Astrocyte of the cerebellum (primary cell): Measurements from ENCODE around the gene INKA1.
A peak's percentile ranks its signal among the peaks of the same experiment; 100 is the strongest.
"Not testable (repeated sequence)": the region's sequence is repeated elsewhere in the genome, so short reads cannot be mapped to it uniquely, and the experiment has no call there.

Experiments used
- DNase-seq: peaks from one replicate; pipeline ENCODE4 v3.0.0-alpha.2; 2011; ENCODE audit warnings: low read depth
- H3K4me3 ChIP-seq: 2 replicates; pipeline ENCODE4 v1.5.1; 2011; ENCODE audit warnings: mild to moderate bottlenecking, low read depth, low read length, moderate library complexity
- CTCF ChIP-seq: IDR thresholded peaks from 2 replicates; pipeline ENCODE4 v1.5.1; 2012; ENCODE audit warnings: low read length, low read depth, moderate library complexity, mild to moderate bottlenecking; ENCODE audit errors: missing control alignments
- in situ Hi-C: cut with HindIII; loops from 2 replicates; pipeline ENCODE4 v1.10.0; 2017; ENCODE audit warnings: low sequenced_read_pairs

Gene INKA1

GRCh38 chr3:49806850-49807249 lies 3.8 kb downstream of the INKA1 start:
- no peak for DNase-seq
- in situ Hi-C loops: no loop called here
- TF ChIP-seq CTCF: no peak
- H3K4me3 ChIP-seq: no peak overlapping the region

- in situ Hi-C loops: no loop called here
- H3K4me3 ChIP-seq: no peak overlapping the region
- TF ChIP-seq CTCF: no peak
- DNase-seq: no peak
These were observed 4.5 kb downstream of the INKA1 start for GRCh38 chr3:49807431-49808114.

GRCh38 chr3:49812916-49813496 lies 9.9 kb downstream of the INKA1 start:
- no peak for TF ChIP-seq CTCF
- H3K4me3 ChIP-seq: peak overlapping the region; percentile 43
- in situ Hi-C loops: no loop called here
- no peak for DNase-seq

- TF ChIP-seq CTCF: no peak
- peak; percentile 82 for DNase-seq
- in situ Hi-C loops: no loop called here
- peak within 1 kb of the TSS; percentile 43 for H3K4me3 ChIP-seq
These were observed 10.6 kb downstream of the INKA1 start, which contains the start of gene UBA7 for GRCh38 chr3:49813497-49814174. TSS of gene UBA7 (minus strand) at chr3:49813953. CDS start at chr3:49813787, 166 bp downstream.

- H3K4me3 ChIP-seq, in situ Hi-C loops, DNase-seq: not testable (repeated sequence)
These were observed 20.1 kb downstream of the INKA1 start for GRCh38 chr3:49823131-49823530.

- in situ Hi-C loops: no loop called here
- no peak for DNase-seq
- no peak for TF ChIP-seq CTCF
These were observed 23.0 kb downstream of the INKA1 start for GRCh38 chr3:49826016-49826415.

GRCh38 chr3:49831341-49831740 lies 28.3 kb downstream of the INKA1 start:
- TF ChIP-seq CTCF: no peak
- no peak for DNase-seq
- in situ Hi-C loops: no loop called here
- no peak overlapping the region for H3K4me3 ChIP-seq

More at GRCh38 chr3:49826016-49826415, 23.0 kb downstream of the INKA1 start:
- H3K4me3 ChIP-seq: no peak overlapping the region
